GM18519 (cell line): ENCODE results near the gene ZNF385A.
"Not testable (repeated sequence)": the region's sequence is repeated elsewhere in the genome, so short reads cannot be mapped to it uniquely, and the experiment has no call there.

Experiments used
- ATAC-seq: cut with Tn5 transposase; IDR thresholded peaks from one replicate; pipeline ENCODE4 v1.9.1; 2021; ENCODE audit warnings: mild to moderate bottlenecking, moderate library complexity; ENCODE audit not compliant: unreplicated experiment, low FRiP score

ZNF385A gene

GRCh38 chr12:54358945-54359761 lies 25.4 kb downstream of the ZNF385A start:
- peak; percentile 91 for ATAC-seq

DNA sequence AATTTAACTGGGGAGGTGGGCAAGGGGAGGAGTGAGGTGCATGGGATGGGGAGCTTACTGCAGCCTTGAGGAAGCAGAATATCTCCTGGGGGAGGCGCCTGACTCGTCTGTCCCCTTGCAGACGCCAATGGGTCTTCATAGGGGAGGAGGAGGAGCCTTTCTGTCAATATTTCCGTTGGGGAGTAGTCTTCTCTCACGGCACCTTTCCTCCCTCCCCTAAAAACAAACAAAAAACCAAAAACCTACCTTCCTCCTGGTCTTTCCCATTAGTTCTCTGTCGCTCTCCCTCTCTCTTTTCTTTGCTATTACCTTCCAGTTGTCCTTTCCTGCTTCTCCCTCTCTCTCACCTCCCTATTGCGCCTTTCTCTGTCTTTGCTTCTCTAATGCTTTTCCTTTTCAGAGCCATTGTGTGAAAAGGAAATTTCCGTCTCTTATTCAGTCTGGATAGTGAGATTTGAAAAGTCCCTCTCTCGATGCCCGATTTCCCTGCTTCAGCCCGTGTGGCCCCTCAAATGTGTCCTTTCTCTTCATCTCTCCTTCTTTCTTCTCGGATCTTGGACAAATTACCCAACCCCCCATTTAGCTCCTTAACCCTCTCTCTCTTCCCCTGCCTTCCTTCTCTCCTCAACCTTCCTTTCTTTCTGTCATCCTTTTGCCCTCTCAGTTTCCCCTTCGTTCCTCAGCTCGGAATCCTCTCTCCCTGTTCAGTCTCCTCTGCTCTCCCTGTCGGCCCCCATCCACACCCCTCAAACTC lies 26.2 kb downstream of the ZNF385A start:
- no peak for ATAC-seq

DNA sequence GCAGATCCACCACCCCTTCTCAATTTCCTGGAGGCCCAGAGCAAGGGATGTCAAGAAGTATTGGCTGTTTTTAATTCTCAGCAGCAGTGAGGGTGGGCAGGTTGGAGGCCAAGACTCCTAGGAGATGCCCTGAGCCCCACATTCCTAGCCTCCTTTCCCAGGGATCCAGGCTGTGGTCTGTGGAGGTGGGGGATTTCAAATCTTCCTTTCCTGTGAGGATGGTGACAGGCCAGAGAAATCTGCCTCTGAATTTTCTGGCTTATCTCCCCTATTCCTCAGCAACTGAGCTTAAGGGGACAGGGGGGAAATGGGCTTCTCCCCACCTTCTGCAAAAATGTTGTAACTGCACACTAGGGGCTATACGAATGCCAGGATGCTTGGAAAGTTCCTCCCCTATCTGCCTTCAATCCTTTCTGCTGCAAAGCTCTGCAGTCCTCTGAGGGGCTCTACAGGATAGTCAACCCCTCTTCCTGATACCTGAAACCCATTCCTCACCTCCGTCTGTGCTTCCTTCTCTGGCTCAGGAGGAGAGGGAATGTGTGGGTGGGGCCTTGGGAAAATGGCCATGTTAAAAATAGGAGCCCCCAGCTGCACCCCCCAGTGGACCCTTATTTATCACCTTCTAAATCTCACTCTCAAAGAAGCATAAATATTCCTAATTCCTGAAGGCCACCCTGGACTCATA lies 26.9 kb downstream of the ZNF385A start:
- no peak for ATAC-seq

- ATAC-seq, result no peak
Observed at GRCh38 chr12:54356951-54357356, 27.6 kb downstream of the ZNF385A start.

- no peak for ATAC-seq
Observed at GRCh38 chr12:54356228-54356627, 28.3 kb downstream of the ZNF385A start.

DNA sequence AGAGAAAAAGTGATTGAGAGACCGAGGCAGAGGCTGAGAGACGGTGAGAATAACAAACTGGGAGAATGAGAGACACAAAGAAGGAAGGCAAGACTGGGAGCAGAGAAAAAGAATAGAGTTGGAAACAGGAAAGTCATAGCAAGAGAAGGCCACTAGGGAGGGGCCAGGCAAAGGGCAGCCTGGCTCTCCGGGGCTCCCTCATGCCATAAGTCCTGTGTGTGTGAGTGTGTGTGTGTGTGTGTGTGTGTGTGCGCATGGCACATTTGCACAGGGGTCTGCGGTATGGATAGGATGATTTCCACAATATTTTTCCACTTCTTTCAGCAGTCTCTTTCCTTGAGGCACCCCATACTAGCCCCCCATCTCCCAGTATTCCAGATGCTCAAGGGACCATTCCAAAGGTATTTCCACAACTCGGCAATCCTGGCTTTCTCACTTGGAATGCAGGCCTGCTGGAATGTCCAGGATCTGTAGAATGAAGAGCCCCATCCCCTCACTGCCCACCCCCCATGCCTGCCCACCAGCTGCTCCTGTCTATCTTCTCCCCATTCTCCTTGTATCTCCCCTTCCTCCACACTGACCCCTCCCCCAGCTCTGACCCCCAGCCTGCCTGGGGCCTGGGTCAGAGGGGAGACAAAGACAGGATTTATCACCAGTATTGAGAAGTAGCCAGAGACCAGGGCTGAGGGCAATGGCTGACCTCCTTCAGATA lies 29.3 kb downstream of the ZNF385A start:
- no peak for ATAC-seq

- ATAC-seq, result not testable (repeated sequence)
Observed at GRCh38 chr12:54354271-54354670, 30.3 kb downstream of the ZNF385A start.

- ATAC-seq, result no peak
Observed at GRCh38 chr12:54352891-54353874, 31.4 kb downstream of the ZNF385A start.

DNA sequence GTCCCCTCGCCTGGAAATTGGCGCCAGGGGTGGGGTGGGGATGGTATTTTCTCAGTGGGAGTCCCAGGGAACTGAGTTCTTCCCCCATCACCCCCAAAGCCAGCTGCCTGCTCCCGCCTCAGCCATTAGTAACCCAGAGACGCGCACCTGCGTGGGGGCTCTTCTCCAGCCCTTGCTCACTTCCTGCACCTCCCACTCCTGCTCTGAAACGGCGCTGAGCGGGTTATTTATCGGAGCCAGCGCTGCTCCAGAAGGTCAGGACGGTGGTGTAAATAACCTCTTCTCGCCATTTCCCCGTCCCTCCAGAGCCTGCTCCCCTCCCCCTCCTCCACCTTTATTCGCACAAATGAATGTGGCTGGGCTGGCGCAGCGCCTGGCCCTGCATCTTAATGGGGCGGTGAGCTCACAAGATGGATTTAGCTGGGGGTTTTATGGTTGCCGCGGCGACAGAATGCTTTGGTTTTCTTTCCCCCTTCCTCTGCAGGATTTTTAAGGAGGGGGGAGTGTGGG lies 32.5 kb downstream of the ZNF385A start:
- ATAC-seq, result no peak

DNA sequence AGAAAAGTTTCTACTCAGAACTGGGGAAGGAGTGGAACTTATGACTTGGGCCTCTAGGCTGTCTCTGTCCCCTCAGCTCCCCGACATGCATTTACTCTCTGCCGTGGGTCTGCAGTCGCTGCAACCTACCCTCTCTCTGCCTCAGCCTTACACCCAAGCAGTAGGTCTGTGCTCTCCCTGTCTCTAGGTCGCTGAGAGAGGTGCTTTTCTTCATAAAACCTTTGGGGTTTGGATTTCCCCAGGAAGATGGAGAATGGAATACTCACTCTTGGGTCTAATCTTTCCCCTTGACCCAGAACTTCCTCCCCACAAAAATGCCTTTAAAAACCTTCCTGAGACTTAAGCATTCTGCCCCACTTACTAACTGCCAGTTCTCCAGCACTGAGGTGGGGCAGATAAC lies 33.2 kb downstream of the ZNF385A start:
- ATAC-seq, result no peak

DNA sequence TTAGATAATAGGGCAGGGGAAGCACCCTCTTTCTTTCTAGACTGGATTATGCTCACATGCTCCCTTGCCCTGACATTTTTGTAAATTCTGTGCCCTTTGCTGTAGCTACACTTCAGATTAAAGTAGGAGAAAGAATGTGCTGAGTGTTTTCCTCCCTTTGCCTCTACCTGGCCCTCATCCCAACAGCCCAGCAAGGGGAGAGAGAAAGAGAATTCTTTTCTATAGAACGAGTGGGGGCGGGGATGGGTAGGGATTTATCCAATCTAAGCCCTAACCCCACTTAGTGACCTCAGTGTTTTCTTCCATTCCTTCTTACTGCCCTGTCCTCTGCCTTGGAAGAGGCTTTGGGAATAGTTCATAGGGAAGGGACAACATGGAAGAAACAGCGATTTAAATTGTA lies 33.8 kb downstream of the ZNF385A start:
- no peak for ATAC-seq

GRCh38 chr12:54349679-54350078 lies 34.9 kb downstream of the ZNF385A start:
- ATAC-seq, result no peak

- ATAC-seq, result no peak
Observed at GRCh38 chr12:54349036-54349435, 35.5 kb downstream of the ZNF385A start.

DNA sequence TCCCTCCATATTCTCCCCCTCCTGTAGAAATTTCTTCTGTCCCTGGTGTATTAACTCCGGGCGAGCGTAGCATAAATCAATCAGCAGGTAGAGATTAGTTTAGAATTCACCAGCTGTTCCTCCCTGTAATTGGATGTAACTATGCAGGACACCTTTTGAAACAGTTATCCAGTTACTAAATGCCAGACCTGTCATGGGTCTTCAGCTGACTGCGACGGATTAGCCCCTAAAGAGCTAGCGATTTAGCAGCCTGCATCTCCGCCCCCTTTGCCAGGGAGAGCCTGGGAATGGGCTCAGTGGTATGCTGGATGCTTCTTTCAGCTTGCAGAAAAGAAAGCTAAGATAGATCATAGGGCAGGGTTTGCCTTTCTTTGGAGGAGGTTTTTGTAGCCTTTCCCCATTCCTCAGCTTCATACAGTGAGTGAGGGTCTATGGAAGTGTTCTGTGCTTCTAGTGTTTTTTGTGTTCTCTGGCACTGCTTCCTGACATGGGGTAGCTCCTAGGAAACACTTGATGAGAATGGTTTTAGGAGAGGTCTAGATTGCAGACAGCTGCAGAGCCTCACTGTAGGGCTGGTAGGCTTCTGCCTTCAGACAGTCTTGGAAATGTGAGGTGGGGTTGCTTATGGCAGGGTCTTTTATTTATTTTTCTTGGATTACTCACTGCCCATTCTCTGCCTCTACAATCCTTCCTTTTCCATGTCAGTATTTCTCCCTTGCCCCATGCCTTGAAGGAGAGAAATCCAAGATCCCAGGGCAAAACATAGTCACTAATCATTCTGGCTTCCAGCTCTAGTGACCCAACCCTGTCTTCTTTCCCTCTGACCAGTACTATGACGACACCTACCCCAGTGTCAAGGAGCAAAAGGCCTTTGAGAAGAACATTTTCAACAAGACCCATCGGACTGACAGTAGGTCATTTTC lies 42.9 kb downstream of the ZNF385A start:
- no peak for ATAC-seq

DNA sequence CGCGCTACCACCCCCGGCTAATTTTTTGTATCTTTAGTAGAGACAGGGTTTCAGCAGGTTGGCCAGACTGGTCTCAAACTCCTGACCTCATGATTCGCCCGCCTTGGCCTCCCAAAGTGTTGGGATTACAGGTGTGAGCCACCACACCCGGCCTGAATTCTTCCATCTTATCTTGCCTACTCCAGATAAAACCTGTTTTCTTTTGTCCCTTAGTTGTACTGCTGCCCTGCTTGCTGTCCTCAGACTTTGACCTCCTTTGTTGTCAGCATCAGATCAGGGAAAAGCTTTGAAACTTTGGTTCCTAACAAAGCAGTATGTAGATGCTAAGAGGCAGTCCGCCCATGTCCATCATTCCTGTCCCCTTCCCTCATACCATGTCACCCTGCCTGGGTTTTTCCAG lies 43.7 kb downstream of the ZNF385A start:
- no peak for ATAC-seq

DNA sequence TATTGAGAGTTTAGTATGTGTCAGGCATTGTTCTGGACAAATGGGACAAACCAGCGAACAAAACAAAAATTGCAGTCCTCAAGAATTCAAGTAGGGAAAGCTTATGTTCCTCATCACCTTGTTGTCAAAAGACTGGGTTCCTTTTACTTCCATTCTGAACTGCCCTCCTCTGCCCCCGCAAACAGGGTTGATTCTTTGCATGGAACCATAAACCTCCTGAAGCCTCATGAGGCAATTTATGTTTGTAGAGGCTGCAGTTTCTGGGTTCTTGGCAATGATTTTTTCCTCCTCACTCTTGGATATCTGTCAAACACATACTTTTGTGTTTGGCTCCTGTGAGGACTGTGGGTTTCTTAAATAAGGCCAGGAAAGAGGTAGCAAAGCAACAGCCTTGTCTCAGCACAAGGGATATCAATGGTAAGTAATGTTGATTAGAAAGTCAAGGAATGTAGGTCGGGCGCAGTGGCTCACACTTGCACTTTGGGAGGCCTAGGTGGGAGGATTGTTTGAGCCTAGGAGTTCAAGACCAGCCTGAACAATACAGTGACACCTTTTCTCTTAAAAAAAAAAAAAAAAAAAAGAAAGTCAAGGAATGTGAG lies 45.7 kb downstream of the ZNF385A start:
- ATAC-seq, result no peak

- no peak for ATAC-seq
Observed at GRCh38 chr12:54337854-54338650, 46.5 kb downstream of the ZNF385A start.
